Ureter (tissue), 1 donor: Measurements from ENCODE around the gene EFR3B. TPM values are rescaled to one million over a fixed set of nuclear protein-coding genes. Genes with fewer than 3 reads are reported as not detected.
"Not testable (repeated sequence)": the region's sequence is repeated elsewhere in the genome, so short reads cannot be mapped to it uniquely, and the experiment has no call there.

Experiments
- DNase-seq: peaks from one replicate; pipeline ENCODE4 v3.0.0-alpha.2; 2020; ENCODE audit warnings: low spot score
- total RNA-seq: library from RNA; stranded (reverse); gene quantifications from one replicate; pipeline ENCODE4 v1.2.4, GENCODE V29; 2023
- donor health status: DM: yes; HTN: yes; CAD: no.

EFR3B gene
- total RNA-seq, 1 donor from 2014 or later: 1.0 TPM

DNA sequence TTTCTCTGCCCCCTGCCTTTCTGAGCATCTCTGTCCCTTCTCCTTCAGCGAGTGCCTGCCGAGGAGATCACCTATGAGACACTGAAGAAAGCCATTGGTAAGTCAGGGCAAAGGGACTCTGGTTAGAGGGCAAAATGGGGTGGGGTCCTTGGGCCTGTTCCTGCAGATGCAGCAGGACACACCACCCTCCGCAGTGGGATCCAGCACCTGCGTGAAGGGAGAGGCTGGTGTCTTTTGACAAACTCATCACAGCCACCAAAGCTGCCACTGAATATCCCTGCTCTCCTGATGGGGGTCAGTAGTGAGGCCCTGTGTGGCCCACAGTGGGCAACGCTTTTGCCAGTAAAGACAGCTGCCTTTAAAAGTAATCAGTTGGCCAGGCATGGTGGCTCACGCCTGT lies 107.8 kb downstream of the EFR3B start:
- DNase-seq: no peak

DNA sequence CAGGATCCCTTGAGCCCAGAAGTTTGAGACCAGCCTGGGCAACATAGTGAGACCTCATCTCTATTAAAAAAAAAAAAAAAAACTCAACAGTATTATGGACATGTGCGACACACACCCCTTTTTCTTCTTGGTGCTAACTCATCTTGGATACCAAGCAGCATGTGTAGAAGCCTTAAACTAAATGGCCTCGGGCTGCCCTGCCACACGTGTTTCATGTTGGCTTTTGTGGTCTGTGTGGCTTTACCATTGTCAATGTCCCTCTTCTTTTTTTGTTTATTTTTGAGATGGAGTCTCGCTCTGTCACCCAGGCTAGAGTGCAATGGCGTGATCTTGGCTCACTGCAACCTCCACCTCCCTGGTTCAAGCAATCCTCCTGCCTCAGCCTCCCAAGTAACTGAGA lies 109.1 kb downstream of the EFR3B start:
- not testable (repeated sequence) for DNase-seq

DNA sequence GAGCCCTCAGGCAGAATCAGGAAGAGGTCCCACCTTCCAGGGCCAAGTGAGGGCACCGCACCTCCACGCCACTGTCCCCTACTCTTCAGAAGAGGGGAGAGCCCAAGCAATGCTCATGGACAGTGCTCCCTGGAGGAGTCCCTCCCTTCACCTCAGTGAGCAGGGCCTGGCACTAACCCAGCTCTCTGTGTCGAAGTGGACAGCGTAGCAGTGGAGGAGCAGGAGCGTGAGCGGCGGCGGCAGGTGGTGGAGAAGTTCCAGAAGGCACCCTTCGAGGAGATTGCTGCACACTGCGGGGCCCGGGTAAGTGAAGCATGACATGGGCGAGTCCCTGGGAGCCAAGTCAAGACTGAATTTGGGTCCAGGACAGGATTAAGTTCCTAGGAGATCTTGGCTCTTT lies 109.8 kb downstream of the EFR3B start:
- DNase-seq: no peak

DNA sequence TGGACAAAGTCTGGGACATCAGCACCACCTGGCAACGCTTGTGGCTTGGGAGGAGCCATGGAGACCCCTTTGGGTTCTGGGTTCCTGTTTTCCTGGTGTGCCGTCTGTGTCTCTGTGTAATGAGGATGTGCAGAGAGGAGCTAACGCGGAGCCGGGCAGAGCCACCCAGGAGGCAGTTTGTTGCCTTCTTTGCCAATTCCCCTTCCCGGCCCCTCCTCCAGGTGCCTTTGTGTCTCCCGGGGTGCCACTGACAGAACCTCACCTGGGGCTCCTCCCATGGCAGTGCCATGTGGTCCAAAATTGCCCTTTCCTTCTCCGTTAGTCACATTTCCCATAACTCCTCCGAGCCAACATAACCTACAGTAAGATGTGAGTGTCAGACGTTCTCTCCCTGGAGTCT lies 113.5 kb downstream of the EFR3B start:
- no peak for DNase-seq

- no peak for DNase-seq
These were observed 116.4 kb downstream of the EFR3B start for GRCh38 chr2:25158096-25158852.

- no peak for DNase-seq
These were observed 118.1 kb downstream of the EFR3B start for GRCh38 chr2:25159949-25160348.

DNA sequence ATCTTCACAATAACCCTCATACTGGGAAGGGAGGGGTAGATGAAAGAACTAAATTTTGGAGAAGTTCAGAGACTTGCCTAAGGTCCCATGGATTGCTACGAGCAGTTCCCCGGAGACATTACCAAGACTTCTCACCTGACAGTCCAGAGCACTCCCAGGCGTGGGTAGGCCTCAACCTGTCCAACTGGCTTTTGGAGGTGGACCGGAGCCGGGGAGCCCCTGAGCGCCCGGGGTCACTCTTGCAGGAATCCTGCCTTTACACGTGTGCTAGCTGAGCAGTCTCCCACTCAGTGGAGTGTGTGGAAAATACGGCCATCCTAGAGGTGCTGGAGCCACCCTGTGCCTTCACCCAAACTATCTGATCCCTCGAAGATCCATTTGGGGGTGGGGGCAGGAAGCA lies 118.5 kb downstream of the EFR3B start:
- DNase-seq: no peak

- peak; percentile 59 for DNase-seq
These were observed 119.3 kb downstream of the EFR3B start for GRCh38 chr2:25161055-25161781.

DNA sequence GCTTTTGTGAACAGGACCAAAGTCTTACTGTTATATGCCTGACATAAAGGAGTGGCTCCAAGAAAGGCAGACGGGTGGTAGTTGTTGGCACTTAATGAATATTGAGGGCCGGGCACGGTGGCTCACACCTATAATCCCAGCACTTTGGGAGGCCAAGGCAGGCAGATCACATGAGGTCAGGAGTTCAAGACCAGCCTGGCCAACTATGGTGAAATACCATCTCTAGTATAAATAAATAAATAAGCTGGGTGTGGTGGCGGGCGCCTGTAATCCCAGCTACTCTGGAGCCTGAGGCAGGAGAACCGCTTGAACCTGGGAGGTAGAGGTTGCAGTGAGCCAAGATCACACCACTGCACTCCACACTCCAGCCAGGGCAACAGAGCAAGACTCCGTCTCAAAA lies 120.2 kb downstream of the EFR3B start:
- not testable (repeated sequence) for DNase-seq

GRCh38 chr2:25164561-25164960 lies 122.7 kb downstream of the EFR3B start:
- no peak for DNase-seq

DNA sequence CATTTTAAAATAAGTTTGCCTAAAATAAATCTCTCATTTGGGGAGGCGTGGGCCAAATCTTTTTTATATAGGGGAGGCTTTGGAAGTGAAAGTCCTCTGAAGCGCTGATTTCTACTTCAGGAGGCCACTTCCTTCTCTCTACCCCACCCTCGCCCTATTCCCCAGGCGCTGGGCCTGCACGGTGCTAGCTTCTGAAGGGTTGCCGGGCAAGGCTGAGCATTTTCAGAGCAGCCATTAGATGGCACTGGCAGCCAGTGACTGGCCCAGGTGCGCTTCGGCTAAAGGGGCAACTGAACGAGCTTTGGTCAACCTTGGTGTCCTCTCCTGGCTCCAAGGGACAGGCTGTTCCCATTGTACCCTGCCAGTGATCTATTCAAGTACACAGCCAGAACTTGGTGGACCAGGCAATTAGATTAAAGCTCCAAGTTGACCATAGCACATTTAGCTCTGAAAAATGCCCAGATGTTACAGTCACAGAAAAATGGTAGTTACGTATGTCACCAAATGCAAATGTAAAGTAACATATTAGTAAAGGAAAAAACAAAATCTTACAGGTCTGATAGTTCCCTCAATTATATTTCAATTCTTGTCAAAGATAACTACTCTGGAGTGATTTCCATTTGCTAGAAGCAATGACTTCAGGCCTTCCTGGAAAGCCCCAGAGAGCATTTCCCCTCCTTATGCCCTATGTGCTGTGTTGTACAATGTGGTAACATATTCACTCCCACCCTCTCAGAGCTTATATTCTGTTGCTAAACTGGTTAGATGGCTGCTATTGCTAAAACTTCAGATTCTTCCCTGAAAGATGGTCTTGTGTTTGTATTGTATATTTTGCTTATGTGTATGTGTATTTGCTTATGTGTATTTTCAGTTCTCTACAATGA lies 124.4 kb downstream of the EFR3B start:
- no peak for DNase-seq

GRCh38 chr2:25168256-25169072 lies 126.6 kb downstream of the EFR3B start, which contains the start of gene POMC:
Gene POMC, minus strand, starts transcription at chr2:25168580. Its CDS starts 3,808 bp downstream, at chr2:25164772.
- no peak for DNase-seq

DNA sequence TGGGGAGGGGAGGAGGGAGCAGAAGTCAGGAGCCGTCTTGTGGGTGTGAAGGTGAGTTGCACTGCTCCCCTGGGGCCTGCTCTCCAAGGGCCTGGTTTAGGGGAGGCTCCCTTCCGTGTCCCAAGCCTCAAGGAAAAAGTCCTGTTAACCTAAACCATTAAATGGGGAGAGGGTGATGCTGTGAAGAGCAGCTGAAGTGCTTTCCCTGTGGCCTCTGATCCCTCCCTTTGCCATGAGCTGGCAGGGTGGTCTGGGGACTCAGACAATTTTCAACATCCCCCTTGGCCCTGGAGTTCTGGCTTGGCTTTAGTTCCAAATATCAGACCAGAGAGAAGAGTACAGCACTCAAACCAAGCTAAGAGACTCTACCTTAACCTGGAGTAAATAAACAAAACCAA lies 127.2 kb downstream of the EFR3B start:
- no peak for DNase-seq

DNA sequence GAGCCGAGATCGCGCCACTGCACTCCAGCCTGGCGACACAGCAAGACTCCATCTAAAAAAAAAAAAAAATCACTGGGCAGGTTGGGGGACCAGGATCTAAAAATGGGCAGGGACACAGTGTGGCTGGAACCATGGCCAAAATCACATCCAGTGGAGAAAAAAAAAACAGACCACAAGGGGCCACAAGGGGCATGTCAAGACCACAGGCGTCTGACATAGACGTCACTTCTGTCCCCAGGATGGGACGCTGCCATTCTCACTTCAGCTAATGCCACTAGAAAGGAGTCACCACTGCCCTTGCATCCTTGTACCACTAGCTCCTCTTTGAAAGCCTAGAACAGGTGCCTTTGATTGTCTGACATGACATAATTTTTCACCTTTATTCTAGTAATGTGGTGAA lies 129.0 kb downstream of the EFR3B start:
- no peak for DNase-seq

DNA sequence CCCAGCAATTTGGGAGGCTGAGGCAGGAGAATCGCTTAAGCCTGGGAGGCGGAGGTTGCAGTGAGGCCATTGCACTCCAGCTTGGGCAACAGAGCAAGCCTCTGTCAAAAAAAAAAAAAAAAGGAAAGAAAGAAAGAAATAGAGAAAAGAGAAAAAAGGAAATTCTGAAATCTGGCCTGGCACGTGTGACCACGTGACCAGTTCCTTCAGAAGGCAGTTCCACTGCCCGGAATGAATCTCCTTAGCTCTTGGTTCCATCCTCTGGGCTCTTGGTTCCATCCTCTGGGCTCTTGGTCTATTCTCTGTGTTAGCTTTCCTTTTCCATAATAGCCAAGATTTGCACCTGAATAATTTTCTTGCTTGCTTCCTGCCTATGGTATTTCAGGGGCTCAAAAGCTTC lies 131.8 kb downstream of the EFR3B start:
- DNase-seq: no peak

DNA sequence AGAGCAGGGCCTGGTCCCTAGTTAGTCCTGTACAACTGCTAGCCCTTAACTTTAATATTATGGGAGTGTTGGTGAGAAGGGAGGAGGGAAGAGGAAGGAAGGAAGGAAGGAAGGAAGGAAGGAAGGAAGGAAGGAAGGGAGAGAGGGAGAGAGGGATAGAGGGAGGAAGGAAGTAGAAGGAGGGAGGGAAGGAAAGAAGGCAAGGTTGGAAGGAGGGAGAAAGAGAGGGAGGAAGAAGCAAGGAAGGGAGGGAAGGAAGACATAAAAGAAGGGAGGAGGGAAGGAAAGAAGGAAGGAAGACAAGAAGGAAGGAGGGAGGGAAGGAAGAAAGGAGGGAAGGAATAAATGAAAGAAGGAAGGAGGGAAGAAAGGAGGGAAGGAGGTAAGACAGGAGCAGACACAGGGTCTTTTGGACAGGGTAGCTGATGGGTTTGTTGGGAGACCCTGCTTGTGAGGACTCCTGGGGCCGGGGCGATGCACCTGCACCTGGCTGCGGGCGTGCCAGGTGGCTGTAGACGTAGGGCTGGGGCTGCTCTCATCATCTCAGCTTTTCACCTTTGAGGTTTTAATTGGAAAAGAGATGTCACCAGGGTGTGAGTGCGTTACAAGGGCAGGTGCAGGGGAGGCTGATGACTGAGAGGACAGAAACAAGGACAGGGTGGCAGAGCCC lies 132.5 kb downstream of the EFR3B start:
- no peak for DNase-seq

DNA sequence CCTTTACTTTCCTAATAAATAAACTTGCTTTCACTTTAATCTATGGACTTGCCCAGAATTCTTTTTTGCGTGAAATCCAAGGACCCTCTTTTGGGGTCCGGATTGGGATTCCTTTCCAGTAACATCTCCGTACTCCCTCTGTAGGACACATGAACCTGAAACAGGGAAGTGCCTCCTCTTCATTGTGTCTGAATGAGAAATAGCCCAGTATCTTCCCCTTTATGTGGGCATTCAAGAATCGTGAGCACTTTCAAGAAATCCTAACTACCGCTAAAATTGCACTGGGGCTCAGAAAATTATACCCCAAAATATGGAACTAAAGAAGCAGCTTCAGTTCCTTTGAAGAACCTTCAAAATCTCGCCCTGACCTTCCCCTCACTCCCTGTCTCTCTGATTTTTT lies 134.3 kb downstream of the EFR3B start:
- no peak for DNase-seq

DNA sequence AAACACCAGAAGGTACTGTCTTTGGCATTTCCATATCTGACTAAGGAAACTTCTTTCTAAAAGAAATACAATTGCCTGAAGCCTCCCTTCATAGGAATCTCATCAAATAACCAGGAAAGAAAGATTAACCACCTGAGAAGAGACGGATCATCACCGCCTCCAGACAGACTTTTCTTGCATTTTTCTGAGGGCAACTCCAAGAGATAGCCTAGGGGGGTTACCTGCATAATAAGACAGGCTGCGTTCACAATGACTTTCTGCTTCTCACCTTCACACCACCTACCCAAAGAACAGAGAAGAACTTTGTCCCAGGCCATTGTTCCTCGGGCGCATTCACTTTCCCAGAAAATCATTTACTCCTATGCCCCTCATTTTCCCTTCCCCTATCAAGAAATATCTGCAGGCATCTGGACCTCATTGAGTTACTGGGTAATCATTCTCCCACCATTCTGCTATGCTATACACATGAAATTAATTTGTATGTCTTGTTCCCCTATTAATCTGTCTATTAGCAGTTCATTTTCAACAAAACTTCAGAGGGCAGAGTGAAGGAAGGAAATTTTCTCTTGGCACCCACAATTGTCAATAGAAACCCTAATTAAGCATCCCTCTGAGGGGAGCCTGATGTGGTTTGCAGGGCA lies 134.8 kb downstream of the EFR3B start:
- no peak for DNase-seq

- DNase-seq: no peak
These were observed 135.3 kb downstream of the EFR3B start for GRCh38 chr2:25177211-25177611.

GRCh38 chr2:25178976-25179375 lies 137.1 kb downstream of the EFR3B start:
- no peak for DNase-seq
